Kidney (tissue), 14 donors: ENCODE results near the gene SLU7. TPM values are rescaled to one million over a fixed set of nuclear protein-coding genes. Genes with fewer than 3 reads are reported as not detected.

Source experiments
- DNase-seq, 5 donors: peaks; one replicate each; pipeline ENCODE4 v3.0.0-alpha.2; 2013 to 2020
- FAIRE-seq: peaks from 2 replicates; lab custom pipeline; 2012; peaks lifted over from hg19 to GRCh38; lab: Jason Lieb, UNC
- H3K27ac ChIP-seq, 2 donors: one replicate each; pipeline ENCODE4 v1.7.0; 2013; ENCODE audit warnings: low read depth in 2 of 2, low read length in 2 of 2, inconsistent platforms in 1 of 2
- H3K27me3 ChIP-seq: one replicate; pipeline ENCODE4 v1.7.1; 2013; ENCODE audit warnings: low read length, inconsistent platforms; ENCODE audit not compliant: control insufficient read depth, insufficient read depth
- H3K36me3 ChIP-seq, 3 donors: one replicate each; pipeline versions ENCODE4 v1.7.0 to v1.7.1; 2013; ENCODE audit warnings: low read length in 3 of 3, control low read depth in 1 of 3, inconsistent platforms in 1 of 3; ENCODE audit not compliant: insufficient read depth in 3 of 3, control insufficient read depth in 2 of 3
- H3K4me1 ChIP-seq, 3 donors: one replicate each; pipeline versions ENCODE4 v1.7.0 to v1.7.1; 2013; ENCODE audit warnings: low read length in 3 of 3, inconsistent platforms in 1 of 3, low read depth in 1 of 3; ENCODE audit not compliant: control insufficient read depth in 2 of 3, insufficient read depth in 2 of 3
- H3K4me3 ChIP-seq, 3 donors: one replicate each; pipeline versions ENCODE4 v1.7.0 to v1.8.1; 2013; ENCODE audit warnings: low read length in 3 of 3, control low read depth in 1 of 3, inconsistent platforms in 1 of 3
- H3K9ac ChIP-seq, 3 donors: one replicate each; pipeline versions ENCODE4 v1.7.0 to v1.7.1; 2013; ENCODE audit warnings: low read length in 3 of 3, control low read depth in 1 of 3, inconsistent platforms in 1 of 3
- H3K9me3 ChIP-seq, 3 donors: one replicate each; pipeline versions ENCODE4 v1.7.0 to v1.7.1; 2013; ENCODE audit warnings: low read length in 3 of 3, control low read depth in 1 of 3, inconsistent platforms in 1 of 3; ENCODE audit not compliant: control insufficient read depth in 2 of 3, insufficient read depth in 1 of 3
- CTCF ChIP-seq: IDR thresholded peaks from 3 replicates; pipeline ENCODE4 v1.5.1; 2012; ENCODE audit warnings: mild to moderate bottlenecking, moderate library complexity, borderline replicate concordance; ENCODE audit not compliant: insufficient read depth; ENCODE audit errors: extremely low read depth
- intact Hi-C: fragments of 100-400 bp; cut with DNase I; formaldehyde crosslinking; loops from one replicate; pipeline ENCODE4 v1.11.1; 2022
- polyA plus RNA-seq: library from polyadenylated mRNA; stranded (reverse); fragments of 350-450 nt; fragmentation: Illumina TruSeq; extraction: RNeasy Lipid Tissue Mini Kit (QIAGEN cat#74804); gene quantifications from one replicate; pipeline ENCODE4 v1.2.3, GENCODE V29; 2014; ENCODE audit warnings: low read depth, low replicate concordance; ENCODE audit not compliant: insufficient read depth
- total RNA-seq: library from RNA; stranded (reverse); fragmentation: NEBNext Ultra II Directional; extraction: Animal tissue kit (Norgen Biotek cat#: 25700); gene quantifications from one replicate; pipeline ENCODE4 v1.2.1, GENCODE V29; 2021
- donor health status: control.
- donor health status: control.
- donor health status: control.
- donor health status: control.
- donor health status: control.
- donor health status: DM: yes; HTN: yes; CAD: no.
- donor health status: Normal renal cell carcinoma (clear cell type).

SLU7 gene
- total and polyA plus RNA-seq, 2 donors from 2014 or later: 41.7 to 56.9 TPM

DNA sequence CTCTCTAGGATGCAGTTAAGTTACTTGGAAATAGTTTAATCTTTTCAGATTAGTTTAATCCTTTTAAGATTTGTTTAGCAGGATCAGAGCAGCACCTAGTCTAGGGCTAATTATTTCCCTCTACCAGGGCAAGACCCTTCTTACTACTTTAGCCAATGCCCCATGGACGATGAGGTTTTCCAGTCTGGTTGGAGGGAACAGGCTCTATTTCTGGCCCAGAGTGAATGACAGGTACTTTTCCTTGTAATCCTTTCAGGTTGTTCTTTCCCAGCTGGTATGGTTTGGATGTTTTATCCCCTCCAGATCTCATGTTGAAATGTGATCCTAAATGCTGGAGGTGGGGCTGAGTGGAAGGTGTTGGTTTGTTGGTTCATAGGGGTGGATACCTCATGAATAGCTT is 30.0 kb upstream of the SLU7 start:
- no peaks in the 10 kb centered on the region for H3K9me3 ChIP-seq
- no peaks in the 10 kb centered on the region for H3K36me3 ChIP-seq
- no peaks in the 10 kb centered on the region for H3K27me3 ChIP-seq
- no peak overlapping the region for H3K27ac ChIP-seq
- no peak overlapping the region for H3K9ac ChIP-seq
- no peak for TF ChIP-seq CTCF
- DNase-seq: no peak
- H3K4me1 ChIP-seq: no peaks in the 10 kb centered on the region
- no peak for FAIRE-seq
- intact Hi-C loops: loop anchor here (10.0 kb wide), 1 partner anchor 56 kb away; no protein-coding TSS in a partner anchor
- H3K4me3 ChIP-seq: no peak overlapping the region

DNA sequence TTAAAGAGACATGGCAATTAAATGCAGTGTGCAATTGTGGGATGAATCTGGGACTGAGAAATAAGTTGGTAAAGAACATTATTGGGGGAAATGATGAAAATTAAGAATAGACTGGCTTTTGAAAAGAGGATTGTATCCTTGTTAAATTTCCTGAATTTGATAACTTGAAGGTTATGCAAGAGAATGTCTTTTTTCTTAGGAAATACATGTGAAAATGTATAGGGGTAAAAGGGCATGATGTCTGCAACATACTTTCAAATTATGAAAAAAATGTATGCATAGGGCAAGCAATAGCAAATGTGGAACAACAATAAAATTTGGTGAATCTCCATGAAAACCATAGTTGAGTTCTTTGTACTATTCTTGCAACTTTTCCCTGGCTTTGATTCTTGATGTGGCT is 26.9 kb upstream of the SLU7 start:
- DNase-seq (no peak), FAIRE-seq (no peak)
- Histone ChIP-seq H3K9ac (no peak overlapping the region), H3K27me3 (no peaks in the 10 kb centered on the region), H3K9me3 (no peaks in the 10 kb centered on the region), H3K4me3 (no peak overlapping the region), H3K27ac (no peak overlapping the region), H3K4me1 (no peaks in the 10 kb centered on the region), H3K36me3 (no peaks in the 10 kb centered on the region)
- intact Hi-C loops: loop anchor here (10.0 kb wide), 1 partner anchor 59 kb away; no protein-coding TSS in a partner anchor
- no peak for TF ChIP-seq CTCF

- no peak for DNase-seq
- FAIRE-seq: no peak
- H3K9ac ChIP-seq: no peak overlapping the region
- no peaks in the 10 kb centered on the region for H3K27me3 ChIP-seq
- no peaks in the 10 kb centered on the region for H3K36me3 ChIP-seq
- no peaks in the 10 kb centered on the region for H3K9me3 ChIP-seq
- no peak overlapping the region for H3K4me3 ChIP-seq
- no peak for TF ChIP-seq CTCF
- H3K27ac ChIP-seq: no peak overlapping the region
- intact Hi-C loops: loop anchor here (10.0 kb wide), 1 partner anchor 60 kb away; no protein-coding TSS in a partner anchor
- H3K4me1 ChIP-seq: no peaks in the 10 kb centered on the region
Observed at GRCh38 chr5:160445132-160445531, 26.3 kb upstream of the SLU7 start.

DNA sequence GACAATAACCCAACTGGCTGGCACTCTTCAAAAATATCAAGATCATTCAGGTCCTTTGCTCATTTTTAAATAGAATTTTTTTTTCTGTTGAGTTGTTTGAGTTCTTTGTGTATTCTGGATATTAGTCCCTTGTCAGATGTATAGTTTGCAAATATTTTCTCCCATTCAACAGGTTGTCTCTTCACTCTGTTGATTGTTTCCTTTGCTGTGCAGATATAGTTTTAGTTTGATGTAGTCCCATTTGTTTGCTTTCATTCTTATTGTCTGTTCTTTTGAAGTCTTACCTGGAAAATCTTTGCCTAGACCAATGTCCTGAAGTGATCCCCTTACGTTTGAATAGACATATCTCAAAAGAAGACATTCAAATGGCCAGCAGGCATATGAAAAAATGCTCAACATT is 25.5 kb upstream of the SLU7 start:
- no peaks in the 10 kb centered on the region for H3K27me3 ChIP-seq
- no peaks in the 10 kb centered on the region for H3K4me1 ChIP-seq
- no peaks in the 10 kb centered on the region for H3K9me3 ChIP-seq
- no peak for TF ChIP-seq CTCF
- intact Hi-C loops: loop anchor here (10.0 kb wide), 1 partner anchor 60 kb away; no protein-coding TSS in a partner anchor
- no peak for FAIRE-seq
- DNase-seq: no peak
- no peak overlapping the region for H3K27ac ChIP-seq
- no peak overlapping the region for H3K4me3 ChIP-seq
- H3K9ac ChIP-seq: no peak overlapping the region
- H3K36me3 ChIP-seq: no peaks in the 10 kb centered on the region
